GM19438 (cell line): ENCODE measurements around the gene NTPCR.
"Not testable (repeated sequence)": the region's sequence is repeated elsewhere in the genome, so short reads cannot be mapped to it uniquely, and the experiment has no call there.

Experiments
- ATAC-seq: cut with Tn5 transposase; IDR thresholded peaks from one replicate; pipeline ENCODE4 v1.9.1; 2021; ENCODE audit warnings: low read depth; ENCODE audit not compliant: unreplicated experiment

The NTPCR gene

DNA sequence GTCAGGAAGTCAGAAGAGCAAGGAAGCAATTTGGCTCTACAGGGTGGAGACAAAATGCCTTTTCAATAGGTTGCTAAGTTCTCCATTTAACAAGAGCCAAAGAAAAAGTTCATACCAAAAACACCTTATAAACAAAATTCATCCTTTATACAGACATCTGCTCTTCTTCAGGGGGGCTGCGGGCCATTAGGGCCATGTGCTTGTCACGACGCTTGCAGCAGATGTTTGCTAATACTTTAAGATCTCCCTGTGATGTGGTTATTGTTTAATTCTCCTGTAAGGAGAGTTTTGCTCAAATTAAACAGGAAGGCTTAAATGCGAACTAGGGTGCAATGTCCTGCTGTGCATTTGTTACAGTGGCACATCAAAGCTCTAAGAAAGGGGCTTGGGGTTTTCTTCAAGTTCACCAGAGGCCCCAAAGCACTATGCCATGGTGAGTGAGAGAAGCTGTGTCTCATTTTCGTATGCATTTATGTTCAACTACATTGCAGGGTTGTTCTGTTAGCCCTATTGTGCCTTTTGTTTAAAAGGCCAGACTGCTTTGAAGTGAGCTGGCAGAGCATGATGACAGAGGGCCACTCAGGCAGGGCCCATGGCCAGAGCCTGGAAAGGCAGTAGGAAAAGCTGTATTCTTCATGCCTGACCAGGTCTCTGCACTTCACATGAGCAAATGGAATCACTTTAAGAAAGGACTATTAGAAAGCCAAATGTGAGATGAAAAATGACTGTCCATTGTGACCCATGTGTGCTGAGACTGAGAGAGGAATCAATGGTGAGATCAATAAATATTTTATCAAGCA, 24.8 kb upstream of the NTPCR start:
- no peak for ATAC-seq

DNA sequence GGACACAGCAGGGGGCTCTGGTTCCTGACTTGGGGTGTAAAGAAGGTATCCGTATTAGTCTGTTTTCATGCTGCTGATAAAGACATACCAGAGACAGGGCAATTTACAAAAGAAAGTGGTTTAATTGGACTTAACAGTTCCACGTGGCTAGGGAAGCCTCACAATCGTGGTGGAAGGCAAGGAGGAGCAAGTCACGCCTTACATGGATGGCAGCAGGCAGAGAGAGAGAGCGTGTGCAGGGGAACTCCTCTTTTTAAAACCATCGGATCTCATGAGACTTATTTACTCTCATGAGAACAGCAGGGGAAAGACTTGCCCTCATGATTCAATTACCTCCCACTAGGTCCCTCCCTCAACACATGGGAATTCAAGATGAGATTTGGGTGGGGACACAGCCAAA, 23.2 kb upstream of the NTPCR start:
- ATAC-seq, result not testable (repeated sequence)

DNA sequence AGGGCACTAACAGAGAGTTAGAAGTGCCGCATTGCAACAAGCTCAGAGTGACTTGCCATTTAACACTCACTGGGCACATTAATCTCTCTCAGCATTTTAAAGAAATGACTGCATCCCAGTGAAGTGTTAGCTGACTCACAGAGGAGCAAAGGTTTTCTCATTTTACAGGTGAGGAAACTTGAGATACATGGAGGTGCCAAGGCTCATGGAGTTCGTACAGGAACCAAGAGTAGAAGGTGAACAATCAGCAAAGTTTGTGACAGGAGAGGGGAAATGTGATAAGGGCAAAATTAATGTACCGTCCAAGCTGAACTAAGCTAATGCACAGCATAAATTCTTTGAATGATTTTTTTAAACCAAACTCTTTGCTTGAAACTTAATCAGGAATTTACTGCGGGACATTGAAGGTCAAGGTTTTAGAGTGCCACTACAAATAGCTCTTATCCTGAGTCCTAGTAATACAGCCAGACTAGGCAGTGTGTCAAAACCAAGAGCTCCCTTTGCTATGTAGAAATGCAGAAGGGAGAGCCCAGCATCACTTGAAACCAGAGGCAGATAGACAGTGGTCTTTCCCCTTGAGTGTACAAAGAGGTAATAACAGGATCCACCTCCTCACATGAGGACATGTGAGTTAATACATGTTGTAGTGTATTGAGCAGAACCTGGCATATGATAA, 22.4 kb upstream of the NTPCR start:
- ATAC-seq, result no peak

DNA sequence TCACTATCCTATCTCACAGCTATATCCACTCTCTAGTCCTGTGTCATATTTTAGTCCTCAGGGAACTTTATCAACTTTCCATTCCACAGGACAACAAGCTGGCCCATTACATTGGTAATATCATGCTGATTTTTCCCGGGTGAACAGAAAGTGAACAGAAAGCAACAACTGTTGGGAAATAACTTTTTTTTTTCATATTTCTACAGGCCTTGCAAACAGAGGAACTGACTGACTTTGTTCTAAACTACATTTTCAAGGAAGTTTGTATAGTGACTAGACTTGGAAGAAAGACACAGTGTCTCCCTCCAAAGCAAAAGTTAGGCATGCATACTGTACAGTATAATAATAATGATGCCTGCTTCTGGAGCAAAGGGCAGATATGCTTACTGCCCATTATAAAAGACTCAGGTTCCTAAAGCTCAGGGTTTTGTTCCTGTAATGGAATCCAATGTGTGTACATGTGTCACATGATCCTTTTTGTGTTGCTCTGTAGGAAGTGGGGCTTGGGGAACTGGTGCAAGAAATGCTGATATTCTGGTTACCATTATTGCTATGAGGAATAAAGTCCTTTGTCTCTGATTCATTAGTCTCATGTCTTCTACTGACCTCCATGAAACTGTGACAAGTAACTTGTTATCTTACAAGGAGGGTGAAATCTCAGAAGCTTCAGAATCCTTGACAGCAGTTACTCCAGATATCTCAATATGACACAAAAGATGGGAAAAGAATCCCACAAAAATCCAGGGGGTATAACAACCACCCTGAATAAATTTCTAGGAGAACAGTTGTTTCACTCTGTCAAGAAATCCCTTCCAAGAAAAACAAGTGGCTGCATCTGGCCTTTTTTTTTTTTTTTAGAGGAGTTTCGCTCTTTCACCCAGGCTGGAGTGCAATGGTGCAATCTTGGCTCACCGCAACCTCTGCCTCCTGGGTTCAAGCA, 17.7 kb upstream of the NTPCR start:
- no peak for ATAC-seq

DNA sequence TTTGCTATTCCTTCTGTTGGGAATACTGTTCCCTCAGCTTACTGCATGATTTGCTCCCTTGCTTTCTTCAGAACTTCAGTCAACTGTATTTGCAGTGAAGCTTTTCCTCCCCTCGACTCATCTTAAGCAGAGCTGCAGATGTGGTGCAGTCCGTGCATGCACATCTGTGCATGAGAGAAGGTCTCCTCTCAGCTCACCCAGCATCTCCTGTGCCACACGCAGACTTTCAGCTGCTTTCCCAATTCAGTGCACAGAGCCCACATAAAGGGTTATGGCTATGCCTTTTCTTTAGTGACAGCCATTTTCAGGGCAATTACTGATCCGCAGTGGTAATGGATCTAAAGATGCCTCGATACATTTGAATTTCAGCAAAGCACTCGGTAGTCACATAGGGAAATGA, 13.5 kb upstream of the NTPCR start:
- no peak for ATAC-seq

DNA sequence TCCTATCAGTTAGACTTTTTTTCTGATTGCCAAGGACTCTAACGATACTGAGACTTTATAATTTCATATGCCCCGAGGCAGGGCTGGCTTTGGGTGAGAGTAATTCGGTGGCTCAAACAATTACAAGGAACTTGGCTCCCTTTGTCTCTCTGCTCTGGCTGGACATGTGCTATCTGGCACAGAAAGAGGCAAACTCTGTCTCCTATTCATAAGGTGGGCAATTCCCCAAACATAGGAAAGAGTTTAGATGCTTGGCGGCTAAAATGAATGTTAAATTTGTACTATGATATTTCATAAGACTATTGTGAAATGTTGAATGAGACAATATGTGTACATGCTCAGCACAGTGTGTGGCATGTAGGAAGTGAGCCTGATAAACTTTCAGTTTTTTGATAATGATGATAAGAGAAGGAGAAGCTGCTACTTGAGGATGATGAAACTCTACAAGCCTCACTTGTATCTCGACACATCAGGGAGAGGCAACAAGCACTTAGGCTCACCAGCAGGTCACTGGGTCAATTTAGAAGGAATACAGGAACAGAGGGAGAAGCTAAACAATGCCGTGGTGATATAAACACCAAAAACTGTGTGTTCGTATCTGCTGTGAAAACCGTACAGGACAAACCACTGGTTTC, 12.6 kb upstream of the NTPCR start:
- ATAC-seq, result no peak

DNA sequence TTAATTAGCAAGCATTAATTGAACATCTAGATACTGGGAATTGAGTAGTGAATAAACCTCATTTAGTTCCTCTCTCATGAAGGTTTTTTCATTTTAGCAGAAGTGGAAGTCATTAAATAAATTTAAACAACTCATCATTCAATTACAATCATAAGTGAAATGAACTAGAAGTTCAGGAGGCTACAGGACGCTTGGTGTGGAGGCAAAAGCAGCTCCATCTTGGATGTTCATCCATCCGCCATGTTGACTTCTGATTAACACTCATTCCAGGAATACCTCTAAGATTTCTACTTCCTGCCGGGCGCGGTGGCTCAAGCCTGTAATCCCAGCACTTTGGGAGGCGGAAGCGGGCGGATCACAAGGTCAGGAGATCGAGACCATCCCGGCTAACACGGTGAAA, 11.5 kb upstream of the NTPCR start:
- no peak for ATAC-seq

DNA sequence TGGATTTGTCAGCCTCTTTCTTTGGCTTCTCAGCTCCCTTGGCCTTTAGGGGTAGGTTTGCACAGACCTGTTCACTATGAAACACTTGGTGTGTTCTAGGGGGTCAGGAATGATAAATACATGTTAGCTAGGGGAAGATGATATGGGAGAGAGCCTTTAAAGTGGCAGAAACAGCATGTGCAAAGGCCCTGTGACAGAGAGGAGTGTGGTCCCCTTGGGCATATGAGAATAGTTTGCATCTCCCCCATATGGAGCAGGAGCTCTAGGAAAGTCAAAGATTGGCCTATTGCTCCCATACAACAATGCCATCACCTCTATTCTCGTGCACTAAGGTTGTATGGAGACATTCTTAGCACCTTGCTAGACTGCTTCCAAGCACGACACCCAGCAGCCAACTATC, 10.7 kb upstream of the NTPCR start:
- ATAC-seq, result no peak

DNA sequence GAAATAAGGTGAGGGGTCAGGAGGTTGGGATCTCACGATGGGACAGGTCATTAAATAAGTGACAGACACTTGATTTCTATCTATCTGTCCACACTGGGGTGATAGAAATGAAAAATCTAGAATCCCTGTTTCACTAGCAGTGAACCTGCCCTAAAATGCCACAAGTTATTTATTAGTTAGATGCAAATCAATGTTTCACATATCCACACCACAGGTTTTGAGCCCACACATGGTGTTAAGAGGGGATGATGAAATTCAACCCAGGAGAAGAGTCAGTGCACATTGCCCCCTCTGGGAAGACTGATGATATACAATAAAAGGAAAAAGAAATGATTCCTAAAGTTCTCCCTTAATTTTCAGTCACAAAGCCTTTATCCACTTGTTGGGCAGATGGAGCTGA, 10.1 kb upstream of the NTPCR start:
- ATAC-seq, result no peak

DNA sequence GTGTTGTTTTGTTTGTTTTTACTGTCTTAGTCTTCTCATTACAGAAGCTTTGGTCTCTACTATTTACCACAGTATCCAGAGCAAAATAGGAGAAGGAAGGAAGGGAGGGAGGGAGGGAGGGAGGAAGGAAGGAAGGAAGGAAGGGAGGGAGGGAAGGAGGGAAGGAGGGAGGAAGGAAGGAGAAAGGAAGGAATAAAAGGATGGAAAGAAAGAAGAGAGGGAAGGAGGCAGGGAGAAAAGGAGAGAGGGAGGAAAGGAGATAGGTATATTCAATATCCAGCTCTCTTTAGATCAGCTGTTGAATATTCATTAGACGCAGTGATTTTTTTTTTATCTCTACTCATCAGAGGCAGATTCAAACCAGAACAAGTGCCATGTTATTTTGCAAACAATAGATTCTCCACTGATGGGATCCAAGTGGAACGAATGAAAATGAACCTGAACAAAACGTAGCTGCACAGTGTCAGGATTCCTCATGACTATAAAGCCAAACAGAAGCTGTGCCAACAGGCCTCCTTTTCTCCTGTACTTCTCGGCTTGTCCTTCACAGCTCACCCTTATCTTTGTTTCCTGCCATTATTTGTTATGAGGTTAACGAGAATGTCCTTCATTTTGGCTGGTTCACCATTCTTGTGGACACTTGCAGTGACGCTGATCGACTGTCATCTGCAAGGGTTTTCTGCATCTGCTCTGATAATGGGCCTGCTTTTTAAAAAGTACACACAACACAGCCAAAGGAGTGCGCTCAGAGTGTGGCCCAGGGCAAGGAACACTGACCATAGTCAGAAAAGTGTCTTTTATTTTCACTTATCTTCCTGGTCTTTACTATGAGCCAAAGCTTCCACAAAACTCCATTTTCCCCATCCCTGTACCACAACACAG, 7.8 kb upstream of the NTPCR start:
- ATAC-seq, result no peak

DNA sequence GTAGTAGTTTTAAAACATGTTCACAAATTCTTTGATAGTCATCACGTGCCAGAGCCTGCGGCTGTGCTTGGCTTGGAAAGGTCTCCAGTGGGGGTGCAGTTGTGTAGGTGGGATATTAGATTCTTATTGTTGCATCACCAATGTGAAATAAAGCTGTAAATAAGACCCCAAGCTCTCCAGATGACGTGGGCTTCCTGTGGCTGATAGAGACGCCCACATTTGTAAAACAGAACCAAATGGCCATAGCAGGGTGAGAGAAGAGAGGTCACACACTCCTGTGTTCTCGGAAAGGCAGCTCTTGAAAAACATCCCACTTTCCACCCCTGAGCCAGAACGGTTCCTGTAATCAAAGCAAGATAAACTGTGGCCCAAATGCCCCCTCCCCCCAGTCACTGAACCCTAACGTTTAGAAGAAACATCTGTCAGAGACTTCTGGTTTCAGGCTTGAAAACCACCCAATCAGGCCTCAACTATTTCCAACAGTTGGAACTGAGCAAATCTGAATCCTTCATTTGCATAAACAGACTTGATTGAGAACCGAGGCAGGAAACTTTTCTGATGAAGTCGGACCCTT, 6.6 kb upstream of the NTPCR start:
- no peak for ATAC-seq

DNA sequence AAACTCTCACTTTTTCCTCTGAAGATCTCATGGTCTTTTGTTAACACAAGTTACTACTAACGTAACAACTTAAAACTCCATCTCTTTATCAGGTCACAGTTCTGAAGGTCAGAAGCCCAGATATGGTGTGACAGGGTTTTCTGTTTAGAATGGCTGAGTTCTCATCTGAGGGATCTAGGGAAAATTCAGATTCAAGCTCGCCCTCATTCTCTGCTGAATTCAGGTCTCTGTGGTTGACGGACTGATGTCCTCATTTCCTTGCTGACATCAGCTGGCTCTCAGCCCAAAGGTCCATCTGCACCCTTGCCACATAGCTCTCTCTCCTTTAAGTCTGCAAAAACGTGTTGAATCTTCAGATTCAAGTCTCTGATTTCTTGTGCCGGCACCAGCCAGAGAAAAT, 6.1 kb upstream of the NTPCR start:
- no peak for ATAC-seq

DNA sequence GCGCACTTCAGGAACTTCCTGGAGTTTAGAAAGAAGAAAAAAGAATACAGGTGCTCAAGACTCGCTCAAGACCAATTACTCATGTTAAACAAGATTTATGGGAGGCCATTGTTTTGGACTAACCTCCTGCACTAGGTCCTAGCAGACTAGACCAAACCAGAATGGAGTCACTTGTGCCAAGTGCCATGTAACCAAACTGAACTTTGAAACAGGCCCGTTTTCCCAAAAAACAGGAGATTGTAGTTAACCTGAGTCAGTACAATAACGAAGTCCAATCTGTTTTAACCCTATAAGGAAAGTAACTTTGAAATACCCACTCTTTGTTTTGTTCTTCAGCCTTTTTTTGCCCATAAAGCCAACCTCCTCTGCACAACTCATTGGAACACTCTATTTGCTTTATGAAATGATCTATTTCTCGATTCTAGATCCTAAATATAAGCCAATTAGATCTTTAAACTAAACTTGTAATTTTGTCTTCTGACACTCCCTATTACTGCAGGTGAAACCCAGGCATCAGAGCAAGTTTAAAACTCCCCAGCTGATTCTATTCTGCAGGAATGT, 695 bp upstream of the NTPCR start:
- ATAC-seq, result no peak

DNA sequence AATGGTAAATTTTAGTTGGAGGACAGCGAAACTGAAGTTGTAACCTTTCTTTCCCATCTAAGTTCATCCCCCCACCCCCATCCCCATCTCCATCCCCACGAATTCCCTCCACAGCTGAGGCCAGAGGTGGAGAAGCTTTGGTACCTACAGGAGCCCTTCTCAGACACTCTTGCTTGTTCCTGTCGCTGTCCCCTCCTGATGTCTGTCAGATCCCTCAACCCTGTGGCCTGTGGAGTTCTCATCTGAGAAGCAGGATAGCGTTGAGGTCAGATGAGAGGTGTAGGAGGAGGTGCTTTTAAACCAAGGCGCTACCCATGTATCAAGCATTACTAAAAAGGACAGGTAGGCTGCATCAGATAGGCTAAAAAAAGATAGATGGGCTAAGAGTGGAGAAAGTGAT, 769 bp downstream of the NTPCR start:
- peak; percentile 28 for ATAC-seq

DNA sequence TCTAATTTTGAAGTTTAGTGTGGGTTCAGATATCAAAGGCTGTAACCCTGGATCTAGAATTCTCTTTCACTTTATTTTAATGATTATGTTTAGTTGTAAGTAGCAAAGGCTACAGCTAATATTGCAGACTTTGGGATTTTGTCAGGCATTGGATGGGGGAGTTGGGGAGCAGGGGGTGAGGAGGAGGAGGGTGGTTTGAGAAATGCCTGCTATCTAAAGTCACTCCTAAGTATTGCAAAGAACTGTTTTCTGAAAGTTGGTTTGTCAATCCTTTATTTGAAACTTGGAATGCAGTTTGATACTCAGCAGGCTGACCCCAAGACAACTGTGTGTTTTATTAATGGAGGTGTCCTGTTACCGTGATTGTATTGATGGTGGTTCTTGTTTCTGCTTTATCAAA, 1.2 kb downstream of the NTPCR start:
- ATAC-seq, result no peak

DNA sequence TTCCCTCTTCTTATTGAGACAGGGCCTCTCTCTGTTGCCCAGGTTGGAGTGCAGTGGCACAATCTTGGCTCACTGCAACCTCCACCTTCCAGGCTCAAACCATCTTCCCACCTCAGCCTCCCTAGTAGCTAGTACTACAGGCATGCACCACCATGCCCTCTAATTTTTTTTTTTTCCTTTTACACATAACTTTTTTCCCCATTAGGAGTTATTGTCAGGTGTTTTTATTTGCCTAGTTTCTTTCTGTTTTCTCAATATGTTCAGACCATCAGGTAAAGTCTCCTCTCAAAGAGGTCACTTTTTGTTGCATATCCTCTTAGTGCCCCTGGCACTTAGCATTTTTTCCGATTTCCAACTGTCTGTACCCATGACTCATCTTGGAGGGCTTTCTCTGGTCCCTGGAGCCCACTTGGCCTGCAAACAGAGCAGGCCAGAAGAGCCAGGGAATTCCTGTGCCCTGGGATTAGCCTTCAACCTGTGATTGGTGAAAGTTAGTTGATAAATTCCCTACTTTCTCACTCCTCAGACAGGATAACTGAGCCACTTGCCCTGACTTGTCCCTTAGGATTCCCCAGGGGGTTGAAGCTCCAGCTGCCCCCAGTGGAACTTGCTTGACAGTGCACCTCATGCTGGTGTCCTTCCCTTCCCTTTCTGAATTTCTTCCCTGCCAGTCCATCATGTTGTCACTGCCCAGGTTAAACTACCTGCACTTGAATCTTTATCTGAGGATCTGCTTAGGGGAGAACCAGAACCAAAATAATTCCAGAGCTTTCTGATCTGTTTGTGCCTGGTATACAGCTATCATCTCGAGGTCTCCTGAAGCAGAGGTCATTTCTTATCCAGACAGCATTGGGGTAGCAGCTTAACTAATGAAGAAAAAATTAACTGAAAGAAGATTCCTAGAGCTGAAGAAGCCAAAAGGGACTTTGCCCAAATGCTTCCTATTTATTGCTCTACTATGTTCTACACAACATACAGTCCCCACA, 2.4 kb downstream of the NTPCR start:
- peak; percentile 42 for ATAC-seq

DNA sequence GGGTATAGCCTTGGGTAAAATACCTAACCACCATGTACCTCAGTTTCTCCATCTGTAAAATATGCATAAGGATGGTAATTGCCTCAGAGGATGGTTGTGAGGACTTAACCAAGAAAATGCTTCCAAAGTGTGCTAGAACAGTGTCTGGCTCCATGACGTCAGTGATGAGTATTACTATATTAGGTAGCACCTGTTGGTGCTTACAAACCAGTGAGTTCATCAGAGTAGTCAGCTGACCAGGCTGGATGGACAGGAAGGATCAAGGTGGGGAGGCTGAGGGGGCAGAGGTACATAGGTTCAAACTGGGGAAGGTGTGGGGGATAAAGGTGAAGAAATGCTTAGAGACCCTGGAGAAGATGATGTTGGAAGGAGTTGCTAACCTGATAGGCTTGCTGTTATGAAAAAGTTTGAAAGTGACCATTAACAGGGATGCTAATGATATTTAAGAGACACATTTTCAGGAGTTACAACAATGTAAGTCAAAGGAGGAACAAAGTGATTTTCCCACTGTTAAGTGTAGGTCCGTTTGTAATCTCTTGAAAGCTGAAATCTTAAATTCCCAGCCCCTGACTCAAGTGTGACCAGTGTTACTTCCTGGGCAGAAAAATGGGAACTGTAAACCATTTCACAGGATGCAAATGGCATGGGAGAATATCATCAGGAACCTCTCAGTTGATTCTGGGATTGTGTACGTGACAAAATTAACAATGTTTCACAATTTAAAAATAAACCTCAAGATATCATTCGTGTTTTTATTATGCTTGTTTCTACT, 4.4 kb downstream of the NTPCR start:
- no peak for ATAC-seq
